ENCODE measurements around the gene COL27A1. TPM values are rescaled to one million over a fixed set of nuclear protein-coding genes. Genes with fewer than 3 reads are reported as not detected.

The COL27A1 gene
- total RNA-seq, 2 experiments from 2014 or later = 0.87 to 1.2 TPM

DNA sequence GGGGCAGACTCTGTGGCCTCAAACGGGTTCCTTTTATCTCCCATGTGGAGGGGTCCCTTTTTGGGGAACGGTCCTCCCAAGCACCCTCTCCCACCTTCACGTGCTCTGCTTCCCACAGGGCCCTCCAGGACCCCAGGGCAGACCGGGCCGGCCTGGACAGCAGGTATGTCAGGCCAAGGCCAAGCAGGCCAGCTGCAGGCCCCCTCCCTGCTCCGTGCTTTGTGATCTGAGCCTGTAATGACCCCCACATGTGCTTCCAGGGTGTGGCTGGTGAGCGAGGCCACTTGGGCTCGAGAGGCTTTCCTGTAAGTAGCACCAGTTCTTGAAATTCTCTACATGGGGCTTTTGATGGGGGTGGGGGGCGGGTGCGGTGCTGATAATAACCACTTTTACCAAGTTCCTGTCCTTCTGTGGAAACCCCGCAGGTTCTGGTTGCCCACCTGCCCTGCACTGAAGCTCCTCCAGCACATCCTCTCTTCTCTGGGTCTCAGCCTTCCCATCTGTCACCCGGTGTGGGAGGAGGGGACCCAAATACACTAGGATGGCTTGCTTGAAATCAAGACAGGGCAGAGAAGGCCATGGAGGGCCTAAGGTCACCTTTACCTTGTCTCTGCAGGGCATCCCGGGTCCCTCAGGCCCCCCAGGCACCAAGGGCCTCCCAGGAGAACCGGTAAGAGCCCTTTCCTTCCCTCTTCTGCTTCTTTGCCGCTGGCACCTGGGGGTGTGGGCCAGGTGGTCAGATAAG is 109.6 kb downstream of the COL27A1 start:
- Mint-ChIP-seq H3K4me1 (ENCODE audit: low read depth) (no peaks in the 10 kb centered on the region), H3K27ac (no peak overlapping the region), H3K27me3 (no peaks in the 10 kb centered on the region), H3K36me3 (ENCODE audit: low read depth) (no peaks in the 10 kb centered on the region), H3K9me3 (no peaks in the 10 kb centered on the region), H3K4me3 (no peak overlapping the region)
- no peak for DNase-seq
- Histone ChIP-seq H3K27ac (ENCODE audit: low read depth in 1 of 2, low read length in 2 of 2) (no peak overlapping the region), H3K4me3 (ENCODE audit: low read length) (no peak overlapping the region), H3K9me3 (ENCODE audit: control insufficient read depth in 1 of 2, insufficient read depth in 1 of 2, low read length in 2 of 2) (peaks cover 0 to 4% of the 10 kb centered on the region in 2 experiments), H3K4me1 (ENCODE audit: insufficient read depth, low read length) (no peaks in the 10 kb centered on the region), H3K36me3 (ENCODE audit: insufficient read depth, low read length) (no peaks in the 10 kb centered on the region), H3K27me3 (ENCODE audit: control insufficient read depth in 1 of 2, insufficient read depth in 2 of 2, low read length in 2 of 2) (peaks cover 0 to 3% of the 10 kb centered on the region in 2 experiments)
- ATAC-seq (ENCODE audit: poor library complexity) = no peak
- ChIA-PET CTCF (no interaction called here), POLR2A (no interaction called here)
- TF ChIP-seq, protein P1, sequence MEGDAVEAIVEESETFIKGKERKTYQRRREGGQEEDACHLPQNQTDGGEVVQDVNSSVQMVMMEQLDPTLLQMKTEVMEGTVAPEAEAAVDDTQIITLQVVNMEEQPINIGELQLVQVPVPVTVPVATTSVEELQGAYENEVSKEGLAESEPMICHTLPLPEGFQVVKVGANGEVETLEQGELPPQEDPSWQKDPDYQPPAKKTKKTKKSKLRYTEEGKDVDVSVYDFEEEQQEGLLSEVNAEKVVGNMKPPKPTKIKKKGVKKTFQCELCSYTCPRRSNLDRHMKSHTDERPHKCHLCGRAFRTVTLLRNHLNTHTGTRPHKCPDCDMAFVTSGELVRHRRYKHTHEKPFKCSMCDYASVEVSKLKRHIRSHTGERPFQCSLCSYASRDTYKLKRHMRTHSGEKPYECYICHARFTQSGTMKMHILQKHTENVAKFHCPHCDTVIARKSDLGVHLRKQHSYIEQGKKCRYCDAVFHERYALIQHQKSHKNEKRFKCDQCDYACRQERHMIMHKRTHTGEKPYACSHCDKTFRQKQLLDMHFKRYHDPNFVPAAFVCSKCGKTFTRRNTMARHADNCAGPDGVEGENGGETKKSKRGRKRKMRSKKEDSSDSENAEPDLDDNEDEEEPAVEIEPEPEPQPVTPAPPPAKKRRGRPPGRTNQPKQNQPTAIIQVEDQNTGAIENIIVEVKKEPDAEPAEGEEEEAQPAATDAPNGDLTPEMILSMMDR (IDR thresholded peaks at IDR 0.05) = no peak
- intact Hi-C loops (cut with DNase I, micrococcal nuclease) = no loop called here

DNA sequence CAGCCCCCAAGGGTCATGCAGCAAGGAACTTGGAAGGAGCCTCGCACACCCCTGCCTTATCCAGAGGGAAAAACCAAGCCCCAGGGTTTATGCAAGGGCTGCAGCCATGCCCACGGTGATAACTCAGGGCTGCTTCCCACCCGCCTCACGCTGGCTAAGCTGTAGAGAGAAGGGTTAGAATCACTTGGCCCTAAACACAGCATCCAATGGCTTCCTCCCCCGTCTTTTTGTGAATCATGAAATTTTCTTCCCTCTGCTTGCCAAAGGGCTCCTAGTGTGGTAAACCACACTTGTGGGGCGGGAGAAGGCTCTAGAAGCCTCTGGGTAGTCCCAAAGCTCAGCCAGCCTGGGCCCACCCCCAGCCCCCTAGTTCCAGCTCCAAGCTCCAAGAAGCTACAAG is 111.6 kb downstream of the COL27A1 start:
- CTCF ChIA-PET = no interaction called here
- H3K4me1 ChIP-seq (ENCODE audit: insufficient read depth, low read length) = no peaks in the 10 kb centered on the region
- no peak overlapping the region for H3K27ac ChIP-seq (ENCODE audit: low read depth in 1 of 2, low read length in 2 of 2)
- Mint-ChIP-seq H3K27me3 (no peaks in the 10 kb centered on the region), H3K9me3 (no peaks in the 10 kb centered on the region), H3K4me3 (no peak overlapping the region), H3K4me1 (ENCODE audit: low read depth) (no peaks in the 10 kb centered on the region), H3K27ac (no peak overlapping the region), H3K36me3 (ENCODE audit: low read depth) (no peaks in the 10 kb centered on the region)
- ATAC-seq (ENCODE audit: poor library complexity) = no peak
- TF ChIP-seq, protein P1 (IDR thresholded peaks at IDR 0.05) = no peak
- DNase-seq = no peak
- H3K36me3 ChIP-seq (ENCODE audit: insufficient read depth, low read length) = no peaks in the 10 kb centered on the region
- peaks cover 0 to 4% of the 10 kb centered on the region in 2 experiments for H3K9me3 ChIP-seq (ENCODE audit: control insufficient read depth in 1 of 2, insufficient read depth in 1 of 2, low read length in 2 of 2)
- POLR2A ChIA-PET = no interaction called here
- intact Hi-C loops (cut with DNase I, micrococcal nuclease) = no loop called here
- H3K27me3 ChIP-seq (ENCODE audit: control insufficient read depth in 1 of 2, insufficient read depth in 2 of 2, low read length in 2 of 2) = no peaks in the 10 kb centered on the region
- no peak overlapping the region for H3K4me3 ChIP-seq (ENCODE audit: low read length)

DNA sequence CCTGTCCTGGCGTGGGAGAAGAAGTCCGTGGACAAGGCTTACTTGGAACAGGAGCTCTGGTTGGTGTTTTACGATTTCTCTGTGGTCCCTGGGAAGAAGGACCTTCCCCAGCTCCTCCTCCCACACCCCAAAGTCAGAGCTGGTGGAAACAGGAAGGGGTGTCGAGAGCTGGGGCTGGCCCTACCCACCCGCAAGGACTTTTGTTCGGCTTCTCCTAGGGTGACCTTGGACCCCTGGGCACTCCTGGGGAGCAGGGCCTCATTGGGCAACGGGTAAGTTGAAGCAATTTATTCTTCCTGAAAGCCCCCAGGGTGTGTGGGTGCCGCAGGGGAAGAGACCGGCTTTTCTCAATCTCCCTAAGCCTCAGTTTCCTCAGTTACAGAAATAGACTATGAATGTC is 113.7 kb downstream of the COL27A1 start:
- intact Hi-C loops (cut with DNase I, micrococcal nuclease) = no loop called here
- ChIA-PET CTCF (no interaction called here), POLR2A (no interaction called here)
- H3K27me3 ChIP-seq (ENCODE audit: control insufficient read depth in 1 of 2, insufficient read depth in 2 of 2, low read length in 2 of 2) = no peaks in the 10 kb centered on the region
- TF ChIP-seq, protein P1 (IDR thresholded peaks at IDR 0.05) = no peak
- no peaks in the 10 kb centered on the region for H3K4me1 ChIP-seq (ENCODE audit: insufficient read depth, low read length)
- H3K36me3 Mint-ChIP-seq (ENCODE audit: low read depth) = no peaks in the 10 kb centered on the region
- H3K4me1 Mint-ChIP-seq (ENCODE audit: low read depth) = no peaks in the 10 kb centered on the region
- H3K4me3 Mint-ChIP-seq = no peak overlapping the region
- no peaks in the 10 kb centered on the region for H3K36me3 ChIP-seq (ENCODE audit: insufficient read depth, low read length)
- no peaks in the 10 kb centered on the region for H3K9me3 Mint-ChIP-seq
- no peak for DNase-seq
- no peaks in the 10 kb centered on the region for H3K27me3 Mint-ChIP-seq
- H3K27ac Mint-ChIP-seq = no peak overlapping the region
- H3K27ac ChIP-seq (ENCODE audit: low read depth in 1 of 2, low read length in 2 of 2) = no peak overlapping the region
- H3K4me3 ChIP-seq (ENCODE audit: low read length) = no peak overlapping the region
- H3K9me3 ChIP-seq (ENCODE audit: control insufficient read depth in 1 of 2, insufficient read depth in 1 of 2, low read length in 2 of 2) = peaks cover 0 to 4% of the 10 kb centered on the region in 2 experiments
- no peak for ATAC-seq (ENCODE audit: poor library complexity)
